Muscle of arm (tissue), 12 donors: Measurements from ENCODE around the gene HSPA14. TPM values are rescaled to one million over a fixed set of nuclear protein-coding genes. Genes with fewer than 3 reads are reported as not detected.
A peak's percentile ranks its signal among the peaks of the same experiment; 100 is the strongest.
"Not testable (repeated sequence)": the region's sequence is repeated elsewhere in the genome, so short reads cannot be mapped to it uniquely, and the experiment has no call there.

ENCODE experiments used
- DNase-seq: peaks from one replicate; pipeline ENCODE4 v3.0.0-alpha.2; 2013
- polyA plus RNA-seq, 12 donors: library from polyadenylated mRNA; unstranded; fragments of 120-200 nt; gene quantifications; one replicate each; pipeline ENCODE4 v1.2.1, GENCODE V29; 2013; ENCODE audit not compliant: insufficient read length in 12 of 12

HSPA14 gene
- polyA plus RNA-seq, 12 donors = 11.6 to 19.4 (median 16.4) TPM; not detected in 1

- peak; percentile 36 for DNase-seq
Measured at GRCh38 chr10:14879124-14879927, 41.2 kb downstream of the HSPA14 start.

GRCh38 chr10:14879928-14880193 is 41.8 kb downstream of the HSPA14 start:
- no peak for DNase-seq

DNA sequence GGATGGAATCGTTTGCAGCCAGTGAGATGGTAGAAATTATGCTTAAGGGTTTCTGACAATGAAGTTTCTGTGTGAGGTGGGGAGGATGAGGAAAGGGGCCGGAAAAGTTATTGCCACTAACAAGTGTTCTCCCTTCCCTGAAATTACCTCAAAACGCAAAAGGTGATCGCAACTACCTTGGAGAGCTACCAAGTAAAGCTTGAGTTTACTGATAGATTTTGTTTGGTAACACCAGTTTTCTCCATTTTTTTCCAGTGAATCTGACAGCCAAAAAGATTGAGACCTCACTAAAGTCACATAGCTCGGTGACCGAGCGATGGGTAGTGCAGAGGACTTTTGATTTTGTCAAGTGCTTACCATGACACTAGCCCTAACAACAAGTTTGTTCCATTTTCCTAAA is 42.1 kb downstream of the HSPA14 start:
- DNase-seq = no peak

GRCh38 chr10:14884082-14884481 is 46.0 kb downstream of the HSPA14 start:
- no peak for DNase-seq

DNA sequence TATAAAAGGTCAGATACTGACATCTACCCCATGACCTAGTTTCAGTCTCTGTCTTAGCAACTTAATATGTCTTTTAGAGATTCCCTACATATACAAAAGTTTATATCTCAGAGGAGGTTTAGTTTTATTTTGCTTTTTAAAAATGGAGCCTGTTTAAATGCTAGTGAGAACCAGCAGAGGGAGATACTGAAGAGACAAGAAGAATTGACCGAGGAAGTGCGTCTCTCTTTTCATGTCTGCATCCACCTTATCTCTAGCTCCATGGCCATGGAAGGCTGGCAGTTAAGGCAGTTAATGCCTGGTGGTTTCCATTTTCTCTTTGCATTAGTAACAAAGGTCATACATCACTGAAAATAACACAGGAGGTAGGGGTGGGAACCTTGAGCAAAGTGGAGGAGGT is 51.2 kb downstream of the HSPA14 start:
- no peak for DNase-seq

GRCh38 chr10:14891151-14891550 is 53.0 kb downstream of the HSPA14 start:
- DNase-seq = no peak

DNA sequence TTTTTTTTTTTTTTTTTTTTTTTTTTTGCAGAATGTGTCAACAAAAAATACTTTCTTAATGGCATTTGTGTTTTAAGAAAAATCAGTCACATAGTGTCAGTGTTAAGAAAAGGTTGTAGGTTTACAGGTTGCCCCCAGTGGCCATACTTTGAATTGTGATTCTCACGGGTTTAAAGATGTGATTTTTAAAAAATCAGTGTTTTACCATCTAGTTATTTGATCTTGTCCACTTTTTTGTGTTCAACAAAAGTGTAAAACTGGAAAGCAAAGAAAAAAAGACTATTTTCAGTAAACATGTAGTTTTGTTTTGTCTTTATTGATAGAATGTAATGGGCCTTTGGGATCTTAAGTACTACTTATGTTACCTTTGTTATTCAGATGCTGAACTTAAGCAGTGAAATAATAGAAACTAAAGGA is 66.2 kb downstream of the HSPA14 start:
- no peak for DNase-seq

GRCh38 chr10:14904864-14905263 is 66.8 kb downstream of the HSPA14 start:
- no peak for DNase-seq

DNA sequence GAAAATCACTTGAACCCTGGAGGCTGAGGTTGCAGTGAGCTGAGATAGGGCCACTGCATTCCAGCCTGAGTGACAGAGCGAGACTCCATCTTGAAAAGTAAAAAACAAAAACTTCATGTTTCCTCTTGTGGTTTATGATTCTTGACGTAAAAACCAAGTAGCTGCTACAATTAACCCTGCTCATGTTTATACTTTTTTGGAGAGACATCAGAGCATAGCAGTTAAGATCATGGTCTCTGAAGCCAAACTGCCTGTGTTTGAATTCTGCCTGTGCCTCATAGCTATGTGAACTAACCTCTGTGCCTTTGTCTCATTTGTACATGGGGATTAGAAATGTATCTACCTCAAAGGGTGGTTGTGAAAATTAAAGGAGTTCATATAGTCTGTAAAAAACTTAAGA is 67.8 kb downstream of the HSPA14 start:
- DNase-seq = no peak

DNA sequence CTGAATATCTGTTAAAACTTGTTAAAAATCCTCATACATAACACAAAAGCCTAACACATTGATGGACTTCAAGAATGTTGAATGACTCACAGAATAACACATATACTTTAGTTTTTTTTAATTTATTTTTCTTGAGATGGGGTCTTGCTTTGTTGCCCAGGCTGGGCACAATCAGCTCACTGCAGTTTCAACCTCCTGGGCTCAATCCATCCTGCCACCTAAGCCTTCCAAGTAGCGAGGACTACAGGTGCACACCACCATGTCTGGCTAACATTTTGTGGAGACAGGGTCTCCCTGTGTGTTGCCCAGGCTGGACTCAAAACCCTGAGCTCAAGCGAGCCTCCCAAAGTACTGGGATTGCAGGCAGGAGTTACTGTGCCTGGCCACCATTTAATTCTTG is 68.7 kb downstream of the HSPA14 start:
- DNase-seq = no peak

- DNase-seq = not testable (repeated sequence)
Measured at GRCh38 chr10:14907591-14907990, 69.5 kb downstream of the HSPA14 start.

DNA sequence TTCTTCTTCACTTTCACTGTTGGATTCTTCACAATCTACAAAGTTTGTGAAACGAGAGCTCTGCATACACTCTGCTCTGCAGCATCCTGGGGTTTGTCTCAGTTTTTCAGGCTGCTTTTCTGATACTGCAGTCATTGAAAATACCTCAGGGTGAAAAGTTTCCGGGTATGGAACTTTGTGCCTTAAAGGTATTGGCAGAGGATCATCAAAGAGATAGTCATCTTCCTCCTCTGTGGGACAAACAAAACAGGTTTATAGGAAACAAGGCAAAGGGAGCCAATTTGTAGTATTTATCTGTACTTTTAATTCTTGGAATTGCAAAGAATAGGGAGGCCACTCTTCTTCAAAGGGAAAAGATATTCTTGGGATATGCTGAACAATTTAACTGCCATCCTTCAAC is 71.0 kb downstream of the HSPA14 start:
- no peak for DNase-seq

- no peak for DNase-seq
Measured at GRCh38 chr10:14910953-14911352, 72.8 kb downstream of the HSPA14 start.

DNA sequence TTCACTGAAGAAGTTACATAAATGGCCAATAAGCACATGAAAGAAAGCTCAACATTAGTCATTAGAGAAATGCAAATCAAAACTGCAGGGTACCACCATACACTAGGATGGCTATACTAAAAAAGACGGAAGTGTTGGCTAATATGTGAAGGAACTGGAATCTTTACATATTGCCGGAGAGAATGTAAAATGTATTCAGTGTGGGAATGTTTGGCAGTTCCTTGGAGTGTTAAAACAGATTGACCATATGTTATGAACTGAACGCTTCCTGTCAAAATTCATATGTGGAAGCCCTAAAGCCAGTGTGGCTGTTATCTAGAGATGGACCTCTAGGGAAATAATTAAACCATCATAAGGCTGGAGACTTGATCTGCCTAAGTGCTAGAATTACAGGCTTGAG is 73.7 kb downstream of the HSPA14 start:
- DNase-seq = no peak

DNA sequence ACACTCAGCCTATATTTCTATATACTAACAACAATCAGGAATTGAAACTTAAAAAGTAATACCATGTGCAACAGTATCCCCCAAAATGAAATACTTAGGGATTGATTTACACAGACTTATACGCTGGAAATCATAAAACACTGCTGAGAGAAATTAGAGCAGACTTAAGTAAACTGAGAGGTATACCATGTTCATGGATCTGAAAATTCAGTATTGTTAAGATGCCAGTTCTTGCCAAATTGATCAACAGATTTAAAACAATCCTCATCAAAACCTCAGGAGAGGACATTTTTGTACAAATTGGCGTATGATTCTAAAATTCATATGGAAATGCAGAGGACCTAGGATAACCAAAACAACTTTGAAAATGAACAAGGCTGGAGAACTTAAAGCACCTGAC is 78.5 kb downstream of the HSPA14 start:
- DNase-seq = no peak

DNA sequence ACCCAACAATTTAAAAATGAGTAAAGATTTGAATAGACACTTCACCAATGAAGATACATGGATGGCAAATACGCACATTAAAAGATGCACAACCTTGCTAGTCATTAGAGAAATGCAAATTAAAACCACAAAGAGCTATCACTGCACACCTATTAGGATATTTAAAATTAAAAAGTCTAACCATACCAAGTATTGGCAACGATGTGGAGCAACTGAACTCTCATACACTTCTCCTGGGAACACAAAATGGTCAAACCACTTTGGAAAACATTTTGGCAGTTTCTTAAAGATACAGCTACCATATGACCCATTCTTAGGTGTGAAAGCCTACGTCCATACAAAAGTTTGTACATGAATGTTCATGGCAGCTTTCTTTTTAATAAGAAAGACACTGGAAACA is 79.7 kb downstream of the HSPA14 start:
- DNase-seq = no peak

GRCh38 chr10:14918964-14919363 is 80.9 kb downstream of the HSPA14 start:
- no peak for DNase-seq

Other genes starting within 250 kb of the HSPA14 start
- 10 to 100 TPM in 11 of 12 donors, not detected in 1; 17.7 to 56.0 (median 24.0) TPM for gene FAM107B, start 63.4 kb upstream of the HSPA14 start, polyA plus RNA-seq
- gene CDNF, start 269 bp upstream of the HSPA14 start, polyA plus RNA-seq = 1 to 10 TPM in 10 of 12 donors, not detected in 2; 2.2 to 4.8 (median 4.1) TPM
- gene MSANTD7, start within 50 bp of the HSPA14 start, polyA plus RNA-seq = 10 to 100 TPM in 10 of 12 donors, 1 to 10 TPM in 1, not detected in 1; 8.9 to 13.7 (median 11.5) TPM
- gene SUV39H2, start 40.6 kb downstream of the HSPA14 start, polyA plus RNA-seq = 10 to 100 TPM in 9 of 12 donors, 1 to 10 TPM in 2, not detected in 1; 9.5 to 25.0 (median 15.7) TPM
- gene DCLRE1C, start 115.8 kb downstream of the HSPA14 start, polyA plus RNA-seq = 10 to 100 TPM in 4 of 12 donors, 1 to 10 TPM in 7, not detected in 1; 8.0 to 16.8 (median 9.4) TPM
- 1 to 10 TPM in 4 of 12 donors, under 1 TPM in 5, not detected in 3; 0.33 to 1.5 (median 0.93) TPM for gene MEIG1, start 121.1 kb downstream of the HSPA14 start, polyA plus RNA-seq
- gene OLAH, start 205.6 kb downstream of the HSPA14 start, polyA plus RNA-seq = under 1 TPM in 4 of 12 donors, not detected in 8; 0.16 to 0.30 (median 0.25) TPM